Liver (tissue), 9 donors: ENCODE results near the gene ARR3. TPM values are rescaled to one million over a fixed set of nuclear protein-coding genes. Genes with fewer than 3 reads are reported as not detected.

ENCODE experiments used
- DNase-seq: peaks from one replicate; pipeline ENCODE4 v3.0.0-alpha.2; 2017; ENCODE audit warnings: low spot score
- H3K27ac ChIP-seq, 2 donors: one replicate each; pipeline ENCODE4 v1.7.0; 2013; ENCODE audit warnings: inconsistent platforms in 2 of 2, low read length in 2 of 2, control low read depth in 1 of 2, low read depth in 1 of 2, mild to moderate bottlenecking in 1 of 2
- H3K27me3 ChIP-seq, 4 donors: one replicate each; pipeline versions ENCODE4 v1.6.1 to v1.7.0; 2013; ENCODE audit warnings: low read length in 3 of 4, inconsistent platforms in 1 of 4, mild to moderate bottlenecking in 1 of 4, moderate library complexity in 1 of 4; ENCODE audit not compliant: control insufficient read depth in 4 of 4, insufficient read depth in 4 of 4
- H3K36me3 ChIP-seq, 4 donors: one replicate each; pipeline versions ENCODE4 v1.6.1 to v1.7.0; 2013; ENCODE audit warnings: low read length in 3 of 4, mild to moderate bottlenecking in 3 of 4, low read depth in 1 of 4, moderate library complexity in 1 of 4; ENCODE audit not compliant: control insufficient read depth in 4 of 4, insufficient read depth in 3 of 4
- H3K4me1 ChIP-seq, 4 donors: one replicate each; pipeline versions ENCODE4 v1.6.1 to v1.7.0; 2013; ENCODE audit warnings: low read length in 3 of 4, mild to moderate bottlenecking in 3 of 4, moderate library complexity in 1 of 4; ENCODE audit not compliant: control insufficient read depth in 4 of 4, insufficient read depth in 4 of 4
- H3K4me3 ChIP-seq, 3 donors: one replicate each; pipeline versions ENCODE4 v1.6.1 to v1.7.0; 2013; ENCODE audit warnings: low read length in 3 of 3, control low read depth in 1 of 3, low read depth in 1 of 3, mild to moderate bottlenecking in 1 of 3
- H3K9ac ChIP-seq, 2 donors: one replicate each; pipeline ENCODE4 v1.7.0; 2013; ENCODE audit warnings: low read length in 2 of 2, mild to moderate bottlenecking in 2 of 2, moderate library complexity in 2 of 2, control low read depth in 1 of 2, low read depth in 1 of 2
- H3K9me3 ChIP-seq, 4 donors: one replicate each; pipeline versions ENCODE4 v1.6.1 to v1.7.0; 2013; ENCODE audit warnings: low read length in 3 of 4; ENCODE audit not compliant: control insufficient read depth in 4 of 4
- ATF3 ChIP-seq: IDR thresholded peaks from 2 replicates; pipeline ENCODE4 v1.6.1; 2016; ENCODE audit warnings: antibody characterized with exemption
- CTCF ChIP-seq: fragments of 150-350 bp; IDR thresholded peaks from 2 replicates; pipeline ENCODE4 v1.5.1; 2017; ENCODE audit warnings: improper control_type of control experiment, low read depth, low read length; ENCODE audit not compliant: missing input control
- FOXA1 ChIP-seq: IDR thresholded peaks from 2 replicates; pipeline ENCODE4 v1.6.1; 2016; ENCODE audit warnings: antibody characterized with exemption
- FOXA2 ChIP-seq: IDR thresholded peaks from 2 replicates; pipeline ENCODE4 v1.6.1; 2016; ENCODE audit warnings: antibody characterized with exemption
- GABPA ChIP-seq, 2 donors: IDR thresholded peaks in 1 of 2; conservative IDR thresholded peaks in 1 of 2; 2 replicates each; pipeline ENCODE4 v1.6.1; 2016; ENCODE audit warnings: antibody characterized with exemption in 2 of 2, mild to moderate bottlenecking in 1 of 2, moderate library complexity in 1 of 2
- HNF4A ChIP-seq, 2 donors: conservative IDR thresholded peaks; 2 replicates each; pipeline ENCODE4 v1.6.1; 2016; ENCODE audit warnings: antibody characterized with exemption in 2 of 2, mild to moderate bottlenecking in 2 of 2
- JUND ChIP-seq, 2 donors: IDR thresholded peaks; 2 replicates each; pipeline ENCODE4 v1.6.1; 2016; ENCODE audit warnings: antibody characterized with exemption in 2 of 2
- MAX ChIP-seq: IDR thresholded peaks from 2 replicates; pipeline ENCODE4 v1.6.1; 2016; ENCODE audit warnings: antibody characterized with exemption
- NR2F2 ChIP-seq: IDR thresholded peaks from 2 replicates; pipeline ENCODE4 v1.6.1; 2016; ENCODE audit warnings: antibody characterized with exemption
- RAD21 ChIP-seq, 2 donors: IDR thresholded peaks; 2 replicates each; pipeline ENCODE4 v1.6.1; 2016; ENCODE audit warnings: antibody characterized with exemption in 2 of 2, mild to moderate bottlenecking in 2 of 2
- REST ChIP-seq: IDR thresholded peaks from 2 replicates; pipeline ENCODE4 v1.6.1; 2016; ENCODE audit warnings: antibody characterized with exemption, mild to moderate bottlenecking
- RXRA ChIP-seq, 2 donors: IDR thresholded peaks; 2 replicates each; pipeline ENCODE4 v1.6.1; 2017 to 2018; ENCODE audit warnings: antibody characterized with exemption in 2 of 2, mild to moderate bottlenecking in 1 of 2
- SP1 ChIP-seq: IDR thresholded peaks from 2 replicates; pipeline ENCODE4 v1.6.1; 2018; ENCODE audit warnings: antibody characterized with exemption, mild to moderate bottlenecking
- TAF1 ChIP-seq: conservative IDR thresholded peaks from 2 replicates; pipeline ENCODE4 v1.6.1; 2016; ENCODE audit warnings: antibody characterized with exemption, mild to moderate bottlenecking
- YY1 ChIP-seq: IDR thresholded peaks from 2 replicates; pipeline ENCODE4 v1.6.1; 2016; ENCODE audit warnings: antibody characterized with exemption, mild to moderate bottlenecking
- ZBTB33 ChIP-seq: IDR thresholded peaks from 2 replicates; pipeline ENCODE4 v1.6.1; 2016; ENCODE audit warnings: antibody characterized with exemption
- whole genome bisulfite sequencing: extraction: QIAGEN DNeasy Blood & Tissue Kit; methylation state at CpG from one replicate; pipeline ENCODE4 v1.1.7; 2013; 5-methylcytosine and 5-hydroxymethylcytosine counted together
- polyA plus RNA-seq, 2 donors: library from polyadenylated mRNA; stranded (reverse) in 1 of 2; unstranded in 1 of 2; fragments of 200-250 nt in 1 of 2; fragments of >200 nt in 1 of 2; fragmentation: Nextera tagmentation in 1 of 2; extraction: Ambion mirVana in 1 of 2; gene quantifications; one replicate each; pipeline versions ENCODE4 v1.2.1 to v1.2.3, GENCODE V29; 2013 to 2015
- total RNA-seq, 2 donors: library from RNA; depleted of rRNA; stranded (reverse); fragments of >200 nt; gene quantifications; one replicate each; pipeline ENCODE4 v1.2.3, GENCODE V29; 2014
- donor health status: healthy.
- donor health status: healthy.
- donor health status: healthy.
- donor health status: healthy.
- donor health status: healthy.

ARR3 gene
- total and polyA plus RNA-seq, 4 donors, result not detected

- no peak for TF ChIP-seq GABPA (IDR thresholded peaks at IDR 0.05 in 1 of 2, conservative IDR thresholded peaks at IDR 0.05 in 1 of 2)
- TF ChIP-seq SP1, result no peak
- TF ChIP-seq REST, result no peak
- no peak for TF ChIP-seq ZBTB33
- no peak for TF ChIP-seq RAD21 (IDR thresholded peaks at IDR 0.05)
- no peak for TF ChIP-seq RXRA (IDR thresholded peaks at IDR 0.05)
- TF ChIP-seq HNF4A (conservative IDR thresholded peaks at IDR 0.05), result no peak
- TF ChIP-seq NR2F2, result no peak
- no peak for TF ChIP-seq JUND (IDR thresholded peaks at IDR 0.05)
- no peak for TF ChIP-seq YY1
- no peak for TF ChIP-seq FOXA1
- no peak for TF ChIP-seq FOXA2
- no peak for TF ChIP-seq CTCF
- no peaks in the 10 kb centered on the region for H3K27me3 ChIP-seq
- H3K36me3 ChIP-seq, result no peaks in the 10 kb centered on the region
- no peak overlapping the region for H3K4me3 ChIP-seq
- 83% methylated on average over 5 of the region's 5 CpGs for WGBS
- no peak overlapping the region for H3K9ac ChIP-seq
- H3K9me3 ChIP-seq, result no peaks in the 10 kb centered on the region
- no peak for DNase-seq
- H3K4me1 ChIP-seq, result no peaks in the 10 kb centered on the region
- no peak overlapping the region for H3K27ac ChIP-seq
Measured at GRCh38 chrX:70257423-70258288, 10.5 kb upstream of the ARR3 start.

GRCh38 chrX:70260104-70260503, 8.0 kb upstream of the ARR3 start, which contains the start of gene P2RY4:
Gene P2RY4, minus strand, starts transcription at chrX:70260204. Its CDS starts 580 bp downstream, at chrX:70259624.
- 91% methylated on average over 4 of the region's 4 CpGs for WGBS
- Histone ChIP-seq H3K4me3 (no peak within 1 kb of the TSS), H3K4me1 (no peaks in the 10 kb centered on the region), H3K9me3 (no peaks in the 10 kb centered on the region), H3K36me3 (no peaks in the 10 kb centered on the region), H3K27ac (no peak within 1 kb of the TSS), H3K27me3 (no peaks in the 10 kb centered on the region), H3K9ac (no peak within 1 kb of the TSS)
- DNase-seq, result no peak
- TF ChIP-seq GABPA (IDR thresholded peaks at IDR 0.05 in 1 of 2, conservative IDR thresholded peaks at IDR 0.05 in 1 of 2) (no peak), FOXA1 (no peak), REST (no peak), HNF4A (conservative IDR thresholded peaks at IDR 0.05) (no peak), MAX (no peak), ATF3 (no peak), RAD21 (IDR thresholded peaks at IDR 0.05) (no peak), ZBTB33 (no peak), TAF1 (no peak)
